Hematopoietic multipotent progenitor cell treated with erythropoietin and hydrocortisone succinate and interleukin-3 and kit ligand, for 4 days (in vitro differentiated cells): ENCODE measurements around the gene RASGRF2.

Experiments used
- DNase-seq: peaks from one replicate; pipeline ENCODE4 v3.0.0-alpha.2; 2015

The RASGRF2 gene

GRCh38 chr5:81181576-81182316 is 221.6 kb downstream of the RASGRF2 start:
- peak; percentile 33 for DNase-seq

GRCh38 chr5:81182396-81183390 is 222.5 kb downstream of the RASGRF2 start:
- no peak for DNase-seq

GRCh38 chr5:81183811-81184748 is 223.9 kb downstream of the RASGRF2 start:
- DNase-seq = no peak

GRCh38 chr5:81184749-81185110 is 224.6 kb downstream of the RASGRF2 start:
- no peak for DNase-seq

- no peak for DNase-seq
Observed at GRCh38 chr5:81187885-81188284, 227.7 kb downstream of the RASGRF2 start.

- no peak for DNase-seq
Observed at GRCh38 chr5:81188962-81189361, 228.8 kb downstream of the RASGRF2 start.

- DNase-seq = no peak
Observed at GRCh38 chr5:81189875-81190498, 229.8 kb downstream of the RASGRF2 start.

- no peak for DNase-seq
Observed at GRCh38 chr5:81191726-81192372, 231.7 kb downstream of the RASGRF2 start.

GRCh38 chr5:81192373-81192750 is 232.2 kb downstream of the RASGRF2 start:
- no peak for DNase-seq

GRCh38 chr5:81194633-81195334 is 234.6 kb downstream of the RASGRF2 start:
- peak; percentile 91 for DNase-seq

GRCh38 chr5:81195335-81195929 is 235.3 kb downstream of the RASGRF2 start:
- peak; percentile 13 for DNase-seq

GRCh38 chr5:81202655-81203054 is 242.5 kb downstream of the RASGRF2 start:
- DNase-seq = no peak

GRCh38 chr5:81203729-81204128 is 243.6 kb downstream of the RASGRF2 start:
- DNase-seq = no peak

- DNase-seq = no peak
Observed at GRCh38 chr5:81204205-81204604, 244.0 kb downstream of the RASGRF2 start.

- DNase-seq = no peak
Observed at GRCh38 chr5:81205058-81205457, 244.9 kb downstream of the RASGRF2 start.

- peak; percentile 34 for DNase-seq
Observed at GRCh38 chr5:81207009-81207408, 246.8 kb downstream of the RASGRF2 start.

- no peak for DNase-seq
Observed at GRCh38 chr5:81208904-81209303, 248.7 kb downstream of the RASGRF2 start.

GRCh38 chr5:81209386-81209785 is 249.2 kb downstream of the RASGRF2 start:
- no peak for DNase-seq

- DNase-seq = no peak
Observed at GRCh38 chr5:81209869-81210493, 249.8 kb downstream of the RASGRF2 start.

- no peak for DNase-seq
Observed at GRCh38 chr5:81212211-81212751, 252.1 kb downstream of the RASGRF2 start.
